ENCODE results near the gene MAN1A2.
"Not testable (repeated sequence)": the region's sequence is repeated elsewhere in the genome, so short reads cannot be mapped to it uniquely, and the experiment has no call there.

The MAN1A2 gene

GRCh38 chr1:117529683-117530082, 162.4 kb downstream of the MAN1A2 start:
- no peak for ATAC-seq
- H3K4me1 Mint-ChIP-seq = peaks cover 38% of the 10 kb centered on the region
- H3K27me3 Mint-ChIP-seq = no peaks in the 10 kb centered on the region
- no peak overlapping the region for H3K4me3 Mint-ChIP-seq
- peaks cover 6% of the 10 kb centered on the region for H3K36me3 Mint-ChIP-seq (ENCODE audit: low read depth)
- H3K9me3 Mint-ChIP-seq = no peaks in the 10 kb centered on the region
- DNase-seq = no peak
- H3K27ac Mint-ChIP-seq = no peak overlapping the region

DNA sequence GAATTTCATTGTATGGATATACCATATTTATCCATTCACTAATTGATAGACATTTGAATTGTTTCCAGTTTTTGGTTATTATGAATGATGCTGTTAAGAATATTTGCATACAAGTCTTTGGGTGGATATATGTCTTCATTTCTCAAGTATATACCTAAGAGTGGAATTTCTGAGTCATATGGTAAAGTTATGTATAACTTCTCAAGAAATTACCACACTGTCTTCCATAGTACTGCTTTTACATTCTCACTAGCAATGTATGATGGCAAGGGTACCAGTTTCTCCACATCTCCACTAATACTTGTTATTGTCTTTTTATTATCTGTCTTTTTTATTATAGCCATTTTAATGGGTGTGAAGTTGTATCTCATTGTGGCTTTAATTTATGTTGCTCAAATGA, 164.0 kb downstream of the MAN1A2 start:
- ATAC-seq (peak; percentile 69), DNase-seq (no peak)
- Mint-ChIP-seq H3K27ac (peak overlapping the region; percentile 67), H3K4me3 (no peak overlapping the region), H3K9me3 (no peaks in the 10 kb centered on the region), H3K27me3 (no peaks in the 10 kb centered on the region), H3K4me1 (peaks cover 38% of the 10 kb centered on the region), H3K36me3 (ENCODE audit: low read depth) (peaks cover 6% of the 10 kb centered on the region)

- Mint-ChIP-seq H3K4me3 (no peak overlapping the region), H3K9me3 (no peaks in the 10 kb centered on the region), H3K36me3 (ENCODE audit: low read depth) (peaks cover 3% of the 10 kb centered on the region), H3K27me3 (no peaks in the 10 kb centered on the region), H3K27ac (no peak overlapping the region), H3K4me1 (peaks cover 29% of the 10 kb centered on the region)
- peak; percentile 82 for ATAC-seq
- DNase-seq = peak; percentile 29
Observed at GRCh38 chr1:117534995-117535467, 167.8 kb downstream of the MAN1A2 start.

DNA sequence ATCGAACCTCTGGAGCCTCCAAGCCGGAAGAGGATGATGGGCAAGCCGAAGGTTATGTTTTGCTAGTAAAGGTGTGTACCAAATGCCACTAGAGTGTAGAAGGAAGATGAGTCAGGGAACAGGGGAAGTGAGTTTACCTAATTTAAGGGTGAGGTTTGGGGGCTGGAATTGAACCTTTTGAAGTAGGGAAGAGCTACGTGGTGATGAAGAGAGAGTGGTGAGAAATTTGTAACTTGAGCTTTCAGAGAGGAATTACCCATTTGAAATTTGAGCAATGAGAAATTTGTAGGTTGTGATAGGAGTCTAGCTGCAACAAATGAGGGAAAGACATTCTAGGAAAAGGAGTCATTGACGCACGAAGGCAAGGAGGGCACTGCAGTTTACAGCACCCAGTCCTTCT, 168.6 kb downstream of the MAN1A2 start:
- DNase-seq = no peak
- peak; percentile 30 for ATAC-seq
- Mint-ChIP-seq H3K9me3 (no peaks in the 10 kb centered on the region), H3K4me1 (peaks cover 29% of the 10 kb centered on the region), H3K4me3 (no peak overlapping the region), H3K27me3 (no peaks in the 10 kb centered on the region), H3K36me3 (ENCODE audit: low read depth) (no peaks in the 10 kb centered on the region), H3K27ac (no peak overlapping the region)

DNA sequence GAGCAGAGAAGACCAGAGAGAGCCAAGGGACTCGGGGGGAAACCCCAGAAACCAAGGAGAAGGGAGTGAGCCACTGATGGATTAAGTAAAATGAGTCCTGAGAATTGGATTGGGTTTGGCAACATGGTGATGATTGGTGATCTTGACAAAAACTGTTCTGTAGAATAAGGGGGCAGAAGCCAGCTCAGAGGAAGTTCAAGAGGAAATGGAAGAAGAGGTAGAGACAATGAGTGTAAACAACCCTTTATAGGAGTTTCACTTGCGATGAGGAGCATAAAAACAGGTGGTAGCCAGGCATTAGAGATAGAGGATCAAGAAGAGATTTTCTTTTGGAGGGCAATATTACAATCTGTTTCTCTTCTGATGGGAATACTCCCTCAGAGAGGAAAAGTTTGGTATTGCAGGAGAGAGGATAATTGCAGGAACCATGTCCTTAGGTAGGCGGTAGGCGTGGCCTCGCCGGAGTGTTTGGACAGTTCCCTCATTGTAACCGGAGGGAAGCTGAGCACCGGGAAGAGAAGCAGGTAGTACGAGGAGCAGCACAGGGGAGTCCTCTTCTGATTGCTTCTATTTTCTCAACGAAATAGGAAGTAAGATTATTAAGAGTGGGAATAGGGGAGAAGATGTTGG, 170.2 kb downstream of the MAN1A2 start:
- ATAC-seq = no peak
- H3K27me3 Mint-ChIP-seq = no peaks in the 10 kb centered on the region
- no peak overlapping the region for H3K27ac Mint-ChIP-seq
- no peak overlapping the region for H3K4me3 Mint-ChIP-seq
- peaks cover 20% of the 10 kb centered on the region for H3K4me1 Mint-ChIP-seq
- DNase-seq = no peak
- no peaks in the 10 kb centered on the region for H3K9me3 Mint-ChIP-seq
- no peaks in the 10 kb centered on the region for H3K36me3 Mint-ChIP-seq (ENCODE audit: low read depth)

GRCh38 chr1:117540532-117540931, 173.3 kb downstream of the MAN1A2 start:
- no peaks in the 10 kb centered on the region for H3K27me3 Mint-ChIP-seq
- H3K27ac Mint-ChIP-seq = no peak overlapping the region
- peak; percentile 66 for ATAC-seq
- H3K36me3 Mint-ChIP-seq (ENCODE audit: low read depth) = no peaks in the 10 kb centered on the region
- H3K9me3 Mint-ChIP-seq = no peaks in the 10 kb centered on the region
- H3K4me1 Mint-ChIP-seq = peaks cover 15% of the 10 kb centered on the region
- H3K4me3 Mint-ChIP-seq = no peak overlapping the region
- no peak for DNase-seq

GRCh38 chr1:117541003-117541402, 173.8 kb downstream of the MAN1A2 start:
- H3K27ac Mint-ChIP-seq = peak overlapping the region; percentile 40
- peaks cover 15% of the 10 kb centered on the region for H3K4me1 Mint-ChIP-seq
- no peaks in the 10 kb centered on the region for H3K9me3 Mint-ChIP-seq
- DNase-seq (no peak), ATAC-seq (no peak)
- H3K4me3 Mint-ChIP-seq = no peak overlapping the region
- no peaks in the 10 kb centered on the region for H3K27me3 Mint-ChIP-seq
- no peaks in the 10 kb centered on the region for H3K36me3 Mint-ChIP-seq (ENCODE audit: low read depth)

DNA sequence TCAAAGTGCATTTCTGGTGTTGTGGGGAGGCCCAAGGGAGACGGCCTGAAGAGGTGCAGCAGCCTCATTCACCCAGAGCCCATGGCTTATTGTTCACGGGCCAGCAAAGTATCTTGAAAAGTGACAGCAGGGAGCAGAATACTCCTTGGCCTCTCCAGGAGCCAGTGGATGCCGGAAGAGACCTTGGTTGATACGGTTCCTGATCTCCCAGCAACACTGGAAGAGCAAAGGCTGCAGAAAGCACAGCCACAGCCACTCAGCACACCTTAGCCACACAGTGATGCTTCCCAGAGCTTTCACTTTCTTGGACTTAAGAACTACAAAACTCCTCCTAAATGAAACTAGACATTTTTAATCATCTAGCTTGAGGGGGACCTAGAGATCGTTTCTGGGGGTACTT, 174.3 kb downstream of the MAN1A2 start:
- no peak for ATAC-seq
- peak overlapping the region; percentile 40 for H3K27ac Mint-ChIP-seq
- DNase-seq = no peak
- no peaks in the 10 kb centered on the region for H3K9me3 Mint-ChIP-seq
- H3K36me3 Mint-ChIP-seq (ENCODE audit: low read depth) = no peaks in the 10 kb centered on the region
- H3K27me3 Mint-ChIP-seq = no peaks in the 10 kb centered on the region
- H3K4me1 Mint-ChIP-seq = peaks cover 15% of the 10 kb centered on the region
- no peak overlapping the region for H3K4me3 Mint-ChIP-seq

DNA sequence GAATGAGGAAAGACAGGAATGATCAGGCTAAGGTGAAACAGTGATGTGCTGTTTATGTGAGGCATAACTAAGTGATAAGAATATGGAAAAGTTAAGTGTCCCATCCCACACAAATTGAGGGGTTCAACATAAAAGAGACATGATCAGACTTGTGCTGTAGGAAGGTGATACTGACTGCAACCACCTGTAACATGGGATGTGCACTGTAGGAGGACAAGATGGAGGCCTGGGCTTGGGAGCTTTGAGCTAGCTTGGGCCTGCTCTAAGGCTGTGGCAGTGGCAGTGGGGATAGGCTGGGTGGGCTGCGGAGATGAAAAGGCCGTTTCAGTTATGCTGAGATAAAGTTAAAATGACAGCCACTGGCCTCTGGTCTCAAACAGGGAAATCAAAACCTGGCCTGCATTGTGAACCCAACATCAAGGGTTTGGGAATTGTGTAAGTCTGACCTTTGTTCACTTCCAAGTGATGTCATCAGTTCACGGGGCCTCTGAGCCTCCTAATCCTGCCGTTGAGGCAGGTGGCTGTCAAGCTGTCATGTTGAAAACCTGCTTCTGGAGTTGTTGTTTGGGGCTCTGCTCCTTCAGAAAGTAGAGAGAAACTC, 177.4 kb downstream of the MAN1A2 start:
- Mint-ChIP-seq H3K36me3 (ENCODE audit: low read depth) (no peaks in the 10 kb centered on the region), H3K4me1 (peaks cover 15% of the 10 kb centered on the region), H3K9me3 (no peaks in the 10 kb centered on the region), H3K4me3 (no peak overlapping the region), H3K27me3 (no peaks in the 10 kb centered on the region), H3K27ac (no peak overlapping the region)
- DNase-seq = no peak
- ATAC-seq = no peak

DNA sequence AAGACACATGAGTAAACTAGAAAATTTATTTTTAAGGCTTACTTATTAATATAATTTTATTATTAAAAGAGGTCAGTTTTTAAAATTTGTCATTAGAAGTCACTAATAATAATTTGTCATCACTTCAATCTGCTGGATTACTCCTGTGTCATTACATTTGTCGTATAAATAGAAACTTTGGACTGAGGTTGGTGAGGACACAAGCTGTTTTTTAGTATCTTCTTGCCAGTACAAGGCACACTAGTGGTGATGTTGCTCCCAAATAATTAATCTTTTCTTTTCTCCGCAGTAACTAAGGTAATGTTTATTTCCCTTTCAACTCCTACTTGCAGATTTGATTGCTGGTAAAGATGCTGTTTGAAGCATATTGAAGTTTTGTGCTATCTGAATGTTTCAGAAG, 179.2 kb downstream of the MAN1A2 start:
- ATAC-seq = no peak
- Mint-ChIP-seq H3K9me3 (no peaks in the 10 kb centered on the region), H3K4me1 (peaks cover under 1% of the 10 kb centered on the region), H3K4me3 (no peak overlapping the region), H3K27me3 (no peaks in the 10 kb centered on the region), H3K36me3 (ENCODE audit: low read depth) (no peaks in the 10 kb centered on the region), H3K27ac (no peak overlapping the region)
- no peak for DNase-seq

GRCh38 chr1:117553471-117553870, 186.2 kb downstream of the MAN1A2 start:
- H3K27me3 Mint-ChIP-seq = no peaks in the 10 kb centered on the region
- H3K4me3 Mint-ChIP-seq = no peak overlapping the region
- no peaks in the 10 kb centered on the region for H3K36me3 Mint-ChIP-seq (ENCODE audit: low read depth)
- H3K9me3 Mint-ChIP-seq = no peaks in the 10 kb centered on the region
- ATAC-seq (no peak), DNase-seq (no peak)
- no peak overlapping the region for H3K27ac Mint-ChIP-seq
- no peaks in the 10 kb centered on the region for H3K4me1 Mint-ChIP-seq

GRCh38 chr1:117555806-117556205, 188.6 kb downstream of the MAN1A2 start:
- Mint-ChIP-seq H3K27ac (no peak overlapping the region), H3K36me3 (ENCODE audit: low read depth) (no peaks in the 10 kb centered on the region), H3K4me1 (no peaks in the 10 kb centered on the region), H3K9me3 (peaks cover 10% of the 10 kb centered on the region), H3K27me3 (no peaks in the 10 kb centered on the region), H3K4me3 (no peak overlapping the region)
- DNase-seq (no peak), ATAC-seq (no peak)

- H3K9me3 Mint-ChIP-seq = peaks cover 10% of the 10 kb centered on the region
- H3K4me3 Mint-ChIP-seq = no peak overlapping the region
- DNase-seq (no peak), ATAC-seq (no peak)
- H3K4me1 Mint-ChIP-seq = no peaks in the 10 kb centered on the region
- H3K27ac Mint-ChIP-seq = no peak overlapping the region
- no peaks in the 10 kb centered on the region for H3K27me3 Mint-ChIP-seq
- no peaks in the 10 kb centered on the region for H3K36me3 Mint-ChIP-seq (ENCODE audit: low read depth)
Observed at GRCh38 chr1:117556341-117556740, 189.1 kb downstream of the MAN1A2 start.

GRCh38 chr1:117556976-117557375, 189.7 kb downstream of the MAN1A2 start:
- DNase-seq (no peak), ATAC-seq (no peak)
- H3K9me3 Mint-ChIP-seq = peaks cover 10% of the 10 kb centered on the region
- no peak overlapping the region for H3K27ac Mint-ChIP-seq
- no peaks in the 10 kb centered on the region for H3K27me3 Mint-ChIP-seq
- H3K4me1 Mint-ChIP-seq = no peaks in the 10 kb centered on the region
- H3K4me3 Mint-ChIP-seq = no peak overlapping the region
- no peaks in the 10 kb centered on the region for H3K36me3 Mint-ChIP-seq (ENCODE audit: low read depth)

DNA sequence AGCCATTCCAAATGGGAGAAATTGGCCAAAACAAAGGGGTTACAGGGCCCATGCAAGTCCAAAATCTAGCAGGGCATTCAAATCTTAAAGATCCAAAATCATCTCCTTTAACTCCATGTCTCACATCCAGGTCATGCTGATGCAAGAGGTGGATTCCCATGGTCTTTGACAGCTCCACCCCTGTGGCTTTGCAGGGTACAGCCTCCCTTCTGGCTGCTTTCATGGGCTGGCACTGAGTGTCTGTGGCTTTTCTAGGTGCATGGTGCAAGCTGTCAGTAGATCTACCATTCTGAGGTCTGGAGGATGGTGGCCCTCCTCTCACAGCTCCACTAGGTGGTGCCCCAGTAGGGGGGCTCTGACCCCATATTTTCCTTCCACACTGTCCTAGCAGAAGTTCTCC, 191.2 kb downstream of the MAN1A2 start:
- H3K9me3 Mint-ChIP-seq; H3K4me3 Mint-ChIP-seq; H3K4me1 Mint-ChIP-seq; DNase-seq; ATAC-seq; H3K27me3 Mint-ChIP-seq; H3K27ac Mint-ChIP-seq; H3K36me3 Mint-ChIP-seq (ENCODE audit: low read depth): not testable (repeated sequence)

Data from activated naive CD8-positive, alpha-beta T cell treated with anti-CD3 and anti-CD28 coated beads, Interleukin-2, amount 50 U/mL, for 24 hours (primary cell).